NB4 (cell line): ENCODE measurements around the gene JMY.

Source experiments
- CTCF ChIP-seq: IDR thresholded peaks from one replicate; pipeline ENCODE4 v1.5.1; 2012; ENCODE audit warnings: low read depth, low read length
- MAX ChIP-seq: IDR thresholded peaks from 2 replicates; pipeline ENCODE4 v1.6.1; 2011; ENCODE audit warnings: low read depth, low read length
- MYC ChIP-seq: IDR thresholded peaks from 2 replicates; pipeline ENCODE4 v1.6.1; 2011; ENCODE audit warnings: low read depth, low read length
- POLR2A ChIP-seq: IDR thresholded peaks from 2 replicates; pipeline ENCODE4 v1.6.1; 2011; ENCODE audit warnings: mild to moderate bottlenecking; ENCODE audit not compliant: insufficient read length; ENCODE audit errors: extremely low read depth

GRCh38 chr5:79267180-79267579 lies 31.2 kb downstream of the JMY start:
- TF ChIP-seq CTCF (no peak), POLR2A (no peak), MYC (no peak), MAX (no peak)
